Measurements from ENCODE around the gene EXOC6B. TPM values are rescaled to one million over a fixed set of nuclear protein-coding genes. Genes with fewer than 3 reads are reported as not detected.

The EXOC6B gene
- total RNA-seq, 1 donor, result 24.6 TPM

DNA sequence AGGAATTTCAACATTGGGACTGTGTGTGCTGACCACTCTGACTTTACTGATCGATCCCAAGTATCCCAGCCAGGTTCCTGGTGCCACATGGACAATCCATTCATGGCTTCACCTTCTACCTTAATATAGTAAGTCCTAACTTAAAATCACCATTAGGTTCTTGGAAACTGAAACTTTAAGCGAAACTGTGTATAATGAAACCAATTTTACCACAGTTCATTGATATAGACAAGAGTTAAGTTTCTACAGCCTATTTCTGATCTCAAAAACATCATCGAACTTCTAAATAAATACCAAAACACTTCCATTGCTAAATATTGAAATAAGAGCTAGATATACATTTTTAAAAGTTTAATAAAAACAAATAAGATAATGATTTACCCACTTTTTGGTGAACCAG lies 4.4 kb upstream of the EXOC6B start:
- H4K20me1 ChIP-seq (ENCODE audit: insufficient read depth, low read length), result no peaks in the 10 kb centered on the region
- H3K79me2 ChIP-seq (ENCODE audit: insufficient read depth, low read length), result peaks cover under 1% of the 10 kb centered on the region
- H3K4me1 ChIP-seq (ENCODE audit: insufficient read depth, low read length), result peaks cover 6% of the 10 kb centered on the region
- H3K27ac ChIP-seq (ENCODE audit: low read depth, low read length), result no peak overlapping the region
- H3K4me2 ChIP-seq (ENCODE audit: insufficient read depth, low read length), result no peak overlapping the region
- H3K36me3 ChIP-seq (ENCODE audit: insufficient read depth, low read length), result no peaks in the 10 kb centered on the region
- TF ChIP-seq, protein P1, sequence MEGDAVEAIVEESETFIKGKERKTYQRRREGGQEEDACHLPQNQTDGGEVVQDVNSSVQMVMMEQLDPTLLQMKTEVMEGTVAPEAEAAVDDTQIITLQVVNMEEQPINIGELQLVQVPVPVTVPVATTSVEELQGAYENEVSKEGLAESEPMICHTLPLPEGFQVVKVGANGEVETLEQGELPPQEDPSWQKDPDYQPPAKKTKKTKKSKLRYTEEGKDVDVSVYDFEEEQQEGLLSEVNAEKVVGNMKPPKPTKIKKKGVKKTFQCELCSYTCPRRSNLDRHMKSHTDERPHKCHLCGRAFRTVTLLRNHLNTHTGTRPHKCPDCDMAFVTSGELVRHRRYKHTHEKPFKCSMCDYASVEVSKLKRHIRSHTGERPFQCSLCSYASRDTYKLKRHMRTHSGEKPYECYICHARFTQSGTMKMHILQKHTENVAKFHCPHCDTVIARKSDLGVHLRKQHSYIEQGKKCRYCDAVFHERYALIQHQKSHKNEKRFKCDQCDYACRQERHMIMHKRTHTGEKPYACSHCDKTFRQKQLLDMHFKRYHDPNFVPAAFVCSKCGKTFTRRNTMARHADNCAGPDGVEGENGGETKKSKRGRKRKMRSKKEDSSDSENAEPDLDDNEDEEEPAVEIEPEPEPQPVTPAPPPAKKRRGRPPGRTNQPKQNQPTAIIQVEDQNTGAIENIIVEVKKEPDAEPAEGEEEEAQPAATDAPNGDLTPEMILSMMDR (IDR thresholded peaks at IDR 0.05; ENCODE audit: extremely low read depth, low read depth, low read length), result no peak
- H3K4me3 ChIP-seq (ENCODE audit: insufficient read depth, low read length), result no peak overlapping the region
- H2AFZ ChIP-seq (ENCODE audit: low read length), result no peak overlapping the region
- peaks cover 21% of the 10 kb centered on the region for H3K27me3 ChIP-seq (ENCODE audit: insufficient read depth, low read length)
- no peak for DNase-seq (ENCODE audit: insufficient read length, low spot score, missing footprints)
- no peaks in the 10 kb centered on the region for H3K9me3 ChIP-seq (ENCODE audit: low read depth, low read length)

DNA sequence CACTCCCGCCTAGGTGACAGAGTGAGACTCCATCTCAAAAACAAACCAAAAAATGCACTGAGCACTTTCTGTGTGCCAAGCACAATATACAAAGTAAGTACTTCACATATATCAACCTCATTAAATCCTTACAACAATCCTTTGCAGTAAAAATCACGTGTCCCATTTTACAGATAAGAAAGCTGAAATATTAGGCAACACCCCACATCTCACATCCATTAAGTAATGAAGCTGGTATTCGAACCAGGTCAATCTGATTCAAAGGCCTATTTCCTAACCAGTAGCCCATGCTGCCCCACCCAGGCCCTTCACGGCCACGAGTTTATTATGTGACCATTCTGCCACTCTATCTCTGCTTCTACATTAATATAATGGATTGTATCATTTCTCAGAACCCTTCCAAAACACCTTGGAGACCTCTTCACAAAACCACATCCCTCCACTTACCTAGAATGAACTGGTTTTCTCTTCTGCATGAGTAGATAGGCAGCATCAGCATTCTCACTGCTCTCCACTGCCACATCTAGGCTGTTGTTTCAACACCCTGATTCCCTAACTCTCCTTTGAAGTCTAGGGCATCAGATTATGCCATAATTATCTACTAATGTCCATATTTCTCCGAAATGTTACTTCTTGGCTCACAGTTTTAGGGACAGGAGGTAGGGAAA lies 3.1 kb upstream of the EXOC6B start:
- TF ChIP-seq, protein P1 (IDR thresholded peaks at IDR 0.05; ENCODE audit: extremely low read depth, low read depth, low read length), result no peak
- Histone ChIP-seq H3K27me3 (ENCODE audit: insufficient read depth, low read length) (peaks cover 18% of the 10 kb centered on the region), H3K4me2 (ENCODE audit: insufficient read depth, low read length) (no peak overlapping the region), H3K4me3 (ENCODE audit: insufficient read depth, low read length) (no peak overlapping the region), H4K20me1 (ENCODE audit: insufficient read depth, low read length) (peaks cover 7% of the 10 kb centered on the region), H3K4me1 (ENCODE audit: insufficient read depth, low read length) (peaks cover 18% of the 10 kb centered on the region), H3K79me2 (ENCODE audit: insufficient read depth, low read length) (peaks cover 9% of the 10 kb centered on the region), H3K36me3 (ENCODE audit: insufficient read depth, low read length) (no peaks in the 10 kb centered on the region), H3K9me3 (ENCODE audit: low read depth, low read length) (no peaks in the 10 kb centered on the region), H3K27ac (ENCODE audit: low read depth, low read length) (no peak overlapping the region), H2AFZ (ENCODE audit: low read length) (no peak overlapping the region)
- DNase-seq (ENCODE audit: insufficient read length, low spot score, missing footprints), result no peak

DNA sequence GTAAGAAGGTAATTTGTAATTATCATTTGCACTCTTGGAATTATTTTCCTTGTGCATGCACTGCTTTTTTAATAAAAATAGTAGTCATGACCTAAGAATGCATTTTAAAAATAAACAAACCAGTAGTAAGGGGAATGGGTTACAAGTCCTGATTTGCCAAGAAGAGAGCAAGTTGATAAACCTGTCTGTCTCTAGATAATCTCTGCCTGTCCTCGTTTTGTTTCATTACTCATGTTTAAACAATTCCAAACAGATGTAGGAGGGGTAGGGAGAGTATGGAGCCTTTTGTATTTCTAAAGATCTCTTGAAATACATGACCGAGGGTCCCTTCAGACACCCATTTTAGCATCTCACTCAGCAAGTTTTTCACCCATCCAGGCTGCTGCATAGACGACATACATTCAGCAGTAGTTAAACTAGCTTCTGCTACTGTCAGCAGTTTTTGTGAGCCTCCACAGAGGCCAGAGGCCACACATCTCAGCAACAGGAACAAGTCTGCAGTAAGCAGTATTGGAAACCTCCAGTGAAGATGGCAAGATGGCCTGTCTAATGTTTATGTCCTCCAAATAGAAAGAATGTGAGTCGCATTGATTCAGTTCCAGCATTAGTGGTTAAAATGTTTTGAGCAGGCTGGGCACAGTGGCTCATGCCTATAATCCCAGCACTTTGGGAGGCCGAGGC lies 2.3 kb upstream of the EXOC6B start:
- Histone ChIP-seq H3K4me1 (ENCODE audit: insufficient read depth, low read length) (peaks cover 19% of the 10 kb centered on the region), H3K79me2 (ENCODE audit: insufficient read depth, low read length) (peaks cover 9% of the 10 kb centered on the region), H4K20me1 (ENCODE audit: insufficient read depth, low read length) (peaks cover 7% of the 10 kb centered on the region), H3K27me3 (ENCODE audit: insufficient read depth, low read length) (peaks cover 15% of the 10 kb centered on the region), H3K4me2 (ENCODE audit: insufficient read depth, low read length) (peak overlapping the region; percentile 14), H3K36me3 (ENCODE audit: insufficient read depth, low read length) (no peaks in the 10 kb centered on the region), H2AFZ (ENCODE audit: low read length) (no peak overlapping the region), H3K27ac (ENCODE audit: low read depth, low read length) (no peak overlapping the region), H3K9me3 (ENCODE audit: low read depth, low read length) (no peaks in the 10 kb centered on the region), H3K4me3 (ENCODE audit: insufficient read depth, low read length) (no peak overlapping the region)
- TF ChIP-seq, protein P1 (IDR thresholded peaks at IDR 0.05; ENCODE audit: extremely low read depth, low read depth, low read length), result no peak
- DNase-seq (ENCODE audit: insufficient read length, low spot score, missing footprints), result peak; percentile 39

DNA sequence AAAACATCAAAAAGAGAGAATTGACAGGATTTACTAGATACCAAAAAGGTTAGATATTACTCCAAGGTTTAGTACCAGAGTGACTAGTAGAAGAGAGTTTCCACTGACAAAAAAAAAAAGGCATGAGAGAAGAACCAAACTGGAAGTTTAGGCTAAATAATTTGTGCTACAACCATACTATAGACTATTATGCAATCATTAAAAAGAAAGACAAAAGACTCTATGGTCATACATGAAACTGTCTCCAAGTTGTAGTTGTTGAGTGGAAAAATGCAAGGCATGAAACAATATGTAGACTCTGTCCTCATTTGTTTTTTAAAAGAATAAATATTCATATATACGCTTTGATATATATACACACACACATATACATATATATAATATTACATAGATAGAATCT lies 1.7 kb upstream of the EXOC6B start:
- no peak overlapping the region for H3K27ac ChIP-seq (ENCODE audit: low read depth, low read length)
- no peak overlapping the region for H3K4me3 ChIP-seq (ENCODE audit: insufficient read depth, low read length)
- peaks cover 10% of the 10 kb centered on the region for H3K27me3 ChIP-seq (ENCODE audit: insufficient read depth, low read length)
- peak; percentile 26 for DNase-seq (ENCODE audit: insufficient read length, low spot score, missing footprints)
- peaks cover 7% of the 10 kb centered on the region for H4K20me1 ChIP-seq (ENCODE audit: insufficient read depth, low read length)
- no peak overlapping the region for H2AFZ ChIP-seq (ENCODE audit: low read length)
- peaks cover 12% of the 10 kb centered on the region for H3K79me2 ChIP-seq (ENCODE audit: insufficient read depth, low read length)
- peaks cover 19% of the 10 kb centered on the region for H3K4me1 ChIP-seq (ENCODE audit: insufficient read depth, low read length)
- H3K9me3 ChIP-seq (ENCODE audit: low read depth, low read length), result no peaks in the 10 kb centered on the region
- TF ChIP-seq, protein P1 (IDR thresholded peaks at IDR 0.05; ENCODE audit: extremely low read depth, low read depth, low read length), result no peak
- H3K4me2 ChIP-seq (ENCODE audit: insufficient read depth, low read length), result no peak overlapping the region
- H3K36me3 ChIP-seq (ENCODE audit: insufficient read depth, low read length), result no peaks in the 10 kb centered on the region

Measured in osteoblast (primary cell).